Measurements from ENCODE around the gene BABAM2. TPM values are rescaled to one million over a fixed set of nuclear protein-coding genes. Genes with fewer than 3 reads are reported as not detected.

BABAM2 gene
- total and polyA plus RNA-seq, 4 donors: 28.1 to 40.4 (median 37.0) TPM

- no peaks in the 10 kb centered on the region for H3K9me3 ChIP-seq (ENCODE audit: control insufficient read depth, insufficient read depth, low read length)
- DNase-seq (ENCODE audit: low read depth in 4 of 6, low spot score in 6 of 6): no peak
- H3K27me3 ChIP-seq (ENCODE audit: control insufficient read depth, insufficient read depth, low read length): no peaks in the 10 kb centered on the region
- no peak overlapping the region for H3K27ac ChIP-seq (ENCODE audit: low read depth, low read length)
- no peaks in the 10 kb centered on the region for H3K36me3 ChIP-seq (ENCODE audit: control insufficient read depth, insufficient read depth, low read length)
- H3K4me3 ChIP-seq (ENCODE audit: low read depth, low read length): no peak overlapping the region
- 85% methylated on average over 9 of the region's 9 CpGs for WGBS (ENCODE audit: insufficient coverage)
- H3K4me1 ChIP-seq (ENCODE audit: control insufficient read depth, insufficient read depth, low read length): no peaks in the 10 kb centered on the region
These were observed 487.6 kb downstream of the BABAM2 start for GRCh38 chr2:28377984-28378678.

- H3K27ac ChIP-seq (ENCODE audit: low read depth, low read length): no peak overlapping the region
- no peaks in the 10 kb centered on the region for H3K4me1 ChIP-seq (ENCODE audit: control insufficient read depth, insufficient read depth, low read length)
- WGBS (ENCODE audit: insufficient coverage): 89% methylated on average over 16 of the region's 16 CpGs
These were observed 488.4 kb downstream of the BABAM2 start for GRCh38 chr2:28378679-28379584.

DNA sequence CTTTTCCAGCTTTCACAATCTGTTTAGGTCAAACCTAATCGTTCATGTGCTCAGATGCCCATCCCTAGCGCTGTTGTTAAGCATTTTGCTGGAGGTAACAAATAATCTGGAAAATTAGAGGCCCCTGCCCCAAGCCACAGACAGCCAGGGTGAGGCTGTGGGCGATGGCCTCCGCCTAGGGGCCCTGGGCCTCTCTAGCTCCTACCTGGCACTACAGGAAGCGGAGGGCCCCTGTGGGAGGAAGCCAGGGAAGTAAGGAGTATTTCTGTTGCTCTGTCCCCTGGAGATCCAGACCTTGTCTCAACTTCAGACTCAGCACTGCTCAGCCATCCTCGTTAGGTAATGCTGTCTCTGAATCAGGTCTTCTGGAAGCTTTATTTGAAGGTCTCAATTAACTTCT lies 489.7 kb downstream of the BABAM2 start:
- no peak overlapping the region for H3K27ac ChIP-seq (ENCODE audit: low read depth, low read length)
- DNase-seq (ENCODE audit: low read depth in 4 of 6, low spot score in 6 of 6): no peak
- WGBS (ENCODE audit: insufficient coverage): no CpG with 5 or more reads among the region's 6 CpGs
- H3K9me3 ChIP-seq (ENCODE audit: control insufficient read depth, insufficient read depth, low read length): no peaks in the 10 kb centered on the region
- H3K4me3 ChIP-seq (ENCODE audit: low read depth, low read length): no peak overlapping the region
- no peaks in the 10 kb centered on the region for H3K27me3 ChIP-seq (ENCODE audit: control insufficient read depth, insufficient read depth, low read length)
- H3K36me3 ChIP-seq (ENCODE audit: control insufficient read depth, insufficient read depth, low read length): no peaks in the 10 kb centered on the region
- H3K4me1 ChIP-seq (ENCODE audit: control insufficient read depth, insufficient read depth, low read length): no peaks in the 10 kb centered on the region

More at GRCh38 chr2:28378679-28379584, 488.4 kb downstream of the BABAM2 start:
- no peak for DNase-seq (ENCODE audit: low read depth in 4 of 6, low spot score in 6 of 6)
- Histone ChIP-seq H3K4me3 (ENCODE audit: low read depth, low read length) (no peak overlapping the region), H3K9me3 (ENCODE audit: control insufficient read depth, insufficient read depth, low read length) (no peaks in the 10 kb centered on the region), H3K36me3 (ENCODE audit: control insufficient read depth, insufficient read depth, low read length) (no peaks in the 10 kb centered on the region), H3K27me3 (ENCODE audit: control insufficient read depth, insufficient read depth, low read length) (no peaks in the 10 kb centered on the region)

- H3K9me3 ChIP-seq (ENCODE audit: control insufficient read depth, insufficient read depth, low read length): no peaks in the 10 kb centered on the region
- no peak overlapping the region for H3K4me3 ChIP-seq (ENCODE audit: low read depth, low read length)
- no peaks in the 10 kb centered on the region for H3K4me1 ChIP-seq (ENCODE audit: control insufficient read depth, insufficient read depth, low read length)
- no peaks in the 10 kb centered on the region for H3K36me3 ChIP-seq (ENCODE audit: control insufficient read depth, insufficient read depth, low read length)
- no peak overlapping the region for H3K27ac ChIP-seq (ENCODE audit: low read depth, low read length)
- DNase-seq (ENCODE audit: low read depth in 4 of 6, low spot score in 6 of 6): no peak
- WGBS (ENCODE audit: insufficient coverage): 84% methylated on average over 4 of the region's 12 CpGs
- no peaks in the 10 kb centered on the region for H3K27me3 ChIP-seq (ENCODE audit: control insufficient read depth, insufficient read depth, low read length)
These were observed 491.0 kb downstream of the BABAM2 start for GRCh38 chr2:28381225-28382180.

DNA sequence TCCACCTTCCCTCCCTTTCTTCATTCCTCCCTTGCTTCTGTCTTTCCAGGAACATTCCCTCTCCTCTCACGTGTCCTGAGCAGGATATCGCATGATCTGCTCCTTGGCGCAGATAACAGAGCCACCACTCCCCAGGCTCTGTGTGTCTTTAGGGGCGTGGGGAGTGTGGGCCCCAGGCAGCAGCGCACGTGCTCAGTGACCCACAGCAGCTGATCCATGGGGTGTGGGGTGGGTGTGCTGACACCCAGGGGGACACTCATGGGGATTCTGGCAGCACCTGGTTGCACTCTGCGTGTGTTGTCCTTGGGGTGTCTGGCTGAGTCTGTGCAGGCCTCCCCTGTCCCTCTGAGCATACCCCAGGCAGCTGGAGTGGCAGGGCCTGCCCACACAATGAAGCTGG lies 492.2 kb downstream of the BABAM2 start:
- Histone ChIP-seq H3K4me3 (ENCODE audit: low read depth, low read length) (no peak overlapping the region), H3K36me3 (ENCODE audit: control insufficient read depth, insufficient read depth, low read length) (no peaks in the 10 kb centered on the region), H3K27me3 (ENCODE audit: control insufficient read depth, insufficient read depth, low read length) (no peaks in the 10 kb centered on the region), H3K27ac (ENCODE audit: low read depth, low read length) (no peak overlapping the region), H3K4me1 (ENCODE audit: control insufficient read depth, insufficient read depth, low read length) (no peaks in the 10 kb centered on the region), H3K9me3 (ENCODE audit: control insufficient read depth, insufficient read depth, low read length) (no peaks in the 10 kb centered on the region)
- DNase-seq (ENCODE audit: low read depth in 4 of 6, low spot score in 6 of 6): no peak
- 79% methylated on average over 6 of the region's 7 CpGs for WGBS (ENCODE audit: insufficient coverage)

- no peak for DNase-seq (ENCODE audit: low read depth in 4 of 6, low spot score in 6 of 6)
- no peaks in the 10 kb centered on the region for H3K36me3 ChIP-seq (ENCODE audit: control insufficient read depth, insufficient read depth, low read length)
- WGBS (ENCODE audit: insufficient coverage): 82% methylated on average over 2 of the region's 6 CpGs
These were observed 496.8 kb downstream of the BABAM2 start for GRCh38 chr2:28387082-28387960.

More at GRCh38 chr2:28387082-28387960, 496.8 kb downstream of the BABAM2 start:
- no peak overlapping the region for H3K27ac ChIP-seq (ENCODE audit: low read depth, low read length)
- H3K27me3 ChIP-seq (ENCODE audit: control insufficient read depth, insufficient read depth, low read length): no peaks in the 10 kb centered on the region
- peaks cover 19% of the 10 kb centered on the region for H3K4me1 ChIP-seq (ENCODE audit: control insufficient read depth, insufficient read depth, low read length)
- H3K4me3 ChIP-seq (ENCODE audit: low read depth, low read length): no peak overlapping the region
- H3K9me3 ChIP-seq (ENCODE audit: control insufficient read depth, insufficient read depth, low read length): no peaks in the 10 kb centered on the region

Small RNA genes within 50 kb of the gene (small RNA-seq; reads per million reads assigned to genes)
- gene MIR4263 (ENCODE audit: low replicate concordance) (not detected), gene RF02271 (ENCODE audit: low replicate concordance) (not detected)

Other genes with a start within 250 kb of the BABAM2 start
- gene SUPT7L, start 227.1 kb upstream of the BABAM2 start, total RNA-seq: 10 to 100 TPM; 34.8 to 49.7 TPM
- gene SUPT7L, start 227.1 kb upstream of the BABAM2 start, polyA plus RNA-seq (ENCODE audit: insufficient read length in 2 of 2): 10 to 100 TPM; 50.2 to 57.9 TPM
- 10 to 100 TPM; 28.1 to 32.3 TPM for gene SLC4A1AP, start 226.8 kb upstream of the BABAM2 start, total RNA-seq
- 10 to 100 TPM; 34.9 to 35.5 TPM for gene SLC4A1AP, start 226.8 kb upstream of the BABAM2 start, polyA plus RNA-seq (ENCODE audit: insufficient read length in 2 of 2)
- 100 to 1,000 TPM in 1 of 2 donors, 10 to 100 TPM in 1; 83.6 to 178 TPM for gene MRPL33, start 119.0 kb upstream of the BABAM2 start, total RNA-seq
- gene MRPL33, start 119.0 kb upstream of the BABAM2 start, polyA plus RNA-seq (ENCODE audit: insufficient read length in 2 of 2): 100 to 1,000 TPM in 1 of 2 donors, 10 to 100 TPM in 1; 94.7 to 102 TPM
- 1 to 10 TPM; 3.8 TPM for gene RBKS, start 342 bp upstream of the BABAM2 start, total RNA-seq
- gene RBKS, start 342 bp upstream of the BABAM2 start, polyA plus RNA-seq (ENCODE audit: insufficient read length in 2 of 2): 1 to 10 TPM; 3.5 to 5.0 TPM